PC-3 (cell line): Measurements from ENCODE around the gene RGS4. TPM values are rescaled to one million over a fixed set of nuclear protein-coding genes. Genes with fewer than 3 reads are reported as not detected.

Experiments used
- ATAC-seq: fragments of 200-7000 bp; cut with Tn5 transposase; 2 replicates; pipeline ENCODE4 v1.9.1; 2020; ENCODE audit warnings: mild to moderate bottlenecking, moderate library complexity
- BruUV-seq: library from RNA; stranded (reverse); fragments of 400-500 nt; replicated peaks from 2 replicates; lab custom pipeline; 2021; lab: Mats Ljungman, UMichigan
- CTCF ChIA-PET: fragments of 300-600 bp; sonication (Branson Sonifier 250); formaldehyde crosslinking; loops from one replicate; lab custom pipeline; 2022; ENCODE audit warnings: antibody characterized with exemption; lab: Charles Lee
- POLR2A ChIA-PET: fragments of 300-600 bp; sonication (Branson Sonifier 250); formaldehyde crosslinking; loops from one replicate; lab custom pipeline; 2022; ENCODE audit warnings: antibody characterized with exemption; ENCODE audit not compliant: unreplicated experiment; lab: Charles Lee
- DNase-seq: peaks from one replicate; pipeline ENCODE4 v3.0.0-alpha.2; 2015
- H2AFZ ChIP-seq: fragments of 300-600 bp; sonication (generic); 2 replicates; pipeline ENCODE4 v1.6.0; 2016; ENCODE audit warnings: antibody characterized with exemption, low read length
- H3F3A ChIP-seq: fragments of 300-600 bp; sonication (generic); one replicate; pipeline ENCODE4 v1.6.0; 2017; ENCODE audit warnings: antibody characterized with exemption, low read length, control low read depth, mild to moderate bottlenecking; ENCODE audit not compliant: unreplicated experiment
- H3K27ac ChIP-seq: fragments of 300-600 bp; sonication (generic); 2 replicates; pipeline ENCODE4 v1.5.1; 2016; ENCODE audit warnings: mild to moderate bottlenecking, low read length
- H3K27me3 ChIP-seq: fragments of 300-600 bp; sonication (generic); 2 replicates; pipeline ENCODE4 v1.6.1; 2016; ENCODE audit warnings: low read length, mixed read lengths
- H3K36me3 ChIP-seq: fragments of 300-600 bp; sonication (generic); 2 replicates; pipeline ENCODE4 v1.6.1; 2016; ENCODE audit warnings: low read depth, mixed run types, low read length, mixed read lengths
- H3K4me1 ChIP-seq: fragments of 300-600 bp; sonication (generic); 2 replicates; pipeline ENCODE4 v1.5.1; 2016; ENCODE audit warnings: low read length; ENCODE audit not compliant: insufficient read depth
- H3K4me2 ChIP-seq: fragments of 300-600 bp; sonication (generic); 2 replicates; pipeline ENCODE4 v1.6.0; 2016; ENCODE audit warnings: low read length
- H3K4me3 ChIP-seq: fragments of 300-600 bp; sonication (generic); 2 replicates; pipeline ENCODE4 v1.5.1; 2016; ENCODE audit warnings: mild to moderate bottlenecking, low read length, mixed read lengths
- H3K79me2 ChIP-seq: fragments of 300-600 bp; sonication (generic); 2 replicates; pipeline ENCODE4 v1.6.1; 2017; ENCODE audit warnings: low read length, mixed read lengths
- H3K9ac ChIP-seq: fragments of 300-600 bp; sonication (generic); 2 replicates; pipeline ENCODE4 v1.6.0; 2016; ENCODE audit warnings: mild to moderate bottlenecking, low read length
- H3K9me2 ChIP-seq: fragments of 300-600 bp; sonication (generic); replicated peaks from 2 replicates; pipeline ENCODE4 v1.6.1; 2016; ENCODE audit warnings: mixed run types, low read length, mixed read lengths
- H3K9me3 ChIP-seq: fragments of 300-600 bp; sonication (generic); 2 replicates; pipeline ENCODE4 v1.6.1; 2016; ENCODE audit warnings: low read length, mixed read lengths
- H4K20me1 ChIP-seq: fragments of 300-600 bp; sonication (generic); 2 replicates; pipeline ENCODE4 v1.6.1; 2016; ENCODE audit warnings: low read length, mixed read lengths
- CTCF ChIP-seq: fragments of 300-600 bp; sonication (generic); conservative IDR thresholded peaks from 2 replicates; pipeline ENCODE4 v1.5.1; 2017; ENCODE audit warnings: antibody characterized with exemption, low read depth, mild to moderate bottlenecking, low read length
- EZH2 ChIP-seq: fragments of 300-600 bp; sonication (generic); IDR thresholded peaks from one replicate; pipeline ENCODE4 v1.6.1; 2017; ENCODE audit warnings: antibody characterized with exemption, mild to moderate bottlenecking, low read length; ENCODE audit not compliant: unreplicated experiment
- EZH2phosphoT487 ChIP-seq: fragments of 300-600 bp; sonication (generic); IDR thresholded peaks from 2 replicates; pipeline ENCODE4 v1.6.1; 2018; ENCODE audit warnings: mild to moderate bottlenecking, antibody characterized with exemption, low read length, borderline replicate concordance
- intact Hi-C: fragments of 100-400 bp; cut with micrococcal nuclease; formaldehyde crosslinking; loops from 2 replicates; pipeline ENCODE4 v1.9.0; 2023
- total RNA-seq: library from RNA; depleted of rRNA; stranded (reverse); fragments of >200 nt; gene quantifications from 2 replicates; pipeline ENCODE4 v1.2.3, GENCODE V29; 2014

The RGS4 gene
- total RNA-seq, 1 experiment from 2014 or later = 6.0 TPM

- no TSS peak for BruUV-seq
- Histone ChIP-seq H3K9me3 (no peaks in the 10 kb centered on the region), H3K9ac (no peak overlapping the region), H3K4me3 (no peak overlapping the region), H3F3A (no peaks in the 10 kb centered on the region), H3K9me2 (no peaks in the 10 kb centered on the region), H4K20me1 (no peaks in the 10 kb centered on the region), H3K4me2 (no peak overlapping the region), H3K27ac (no peak overlapping the region), H2AFZ (no peak overlapping the region), H3K79me2 (no peaks in the 10 kb centered on the region), H3K27me3 (no peaks in the 10 kb centered on the region), H3K36me3 (no peaks in the 10 kb centered on the region), H3K4me1 (no peaks in the 10 kb centered on the region)
- intact Hi-C loops = no loop called here
- POLR2A ChIA-PET = no interaction called here
- DNase-seq = no peak
- CTCF ChIA-PET = no interaction called here
- TF ChIP-seq EZH2phosphoT487 = no peak
- TF ChIP-seq CTCF = no peak
- no peak for TF ChIP-seq EZH2
- no peak for ATAC-seq
These were observed 18.7 kb upstream of the RGS4 start for GRCh38 chr1:163050496-163050895.

GRCh38 chr1:163054181-163054591 lies 15.0 kb upstream of the RGS4 start:
- Histone ChIP-seq H3K9me2 (no peaks in the 10 kb centered on the region), H3F3A (no peaks in the 10 kb centered on the region), H2AFZ (no peak overlapping the region), H3K79me2 (no peaks in the 10 kb centered on the region), H3K27me3 (no peaks in the 10 kb centered on the region), H3K9me3 (no peaks in the 10 kb centered on the region), H3K4me3 (no peak overlapping the region), H3K9ac (no peak overlapping the region), H4K20me1 (no peaks in the 10 kb centered on the region), H3K4me1 (peaks cover 9% of the 10 kb centered on the region), H3K36me3 (no peaks in the 10 kb centered on the region), H3K4me2 (no peak overlapping the region), H3K27ac (no peak overlapping the region)
- POLR2A ChIA-PET = no interaction called here
- intact Hi-C loops = no loop called here
- DNase-seq = no peak
- CTCF ChIA-PET = no interaction called here
- no peak for ATAC-seq
- no TSS peak for BruUV-seq
- TF ChIP-seq EZH2 (no peak), EZH2phosphoT487 (no peak), CTCF (no peak)

- intact Hi-C loops = no loop called here
- H3K27ac ChIP-seq = no peak overlapping the region
- H4K20me1 ChIP-seq = no peaks in the 10 kb centered on the region
- ChIA-PET POLR2A (no interaction called here), CTCF (no interaction called here)
- H3K4me1 ChIP-seq = peaks cover 9% of the 10 kb centered on the region
- no peaks in the 10 kb centered on the region for H3K9me3 ChIP-seq
- no peak for DNase-seq
- H3K4me2 ChIP-seq = no peak overlapping the region
- no peak for TF ChIP-seq CTCF
- TF ChIP-seq EZH2phosphoT487 = no peak
- H2AFZ ChIP-seq = no peak overlapping the region
- H3K9me2 ChIP-seq = no peaks in the 10 kb centered on the region
- no peak for ATAC-seq
- no peak overlapping the region for H3K4me3 ChIP-seq
- no peak overlapping the region for H3K9ac ChIP-seq
- no peaks in the 10 kb centered on the region for H3F3A ChIP-seq
- H3K27me3 ChIP-seq = no peaks in the 10 kb centered on the region
- no TSS peak for BruUV-seq
- H3K36me3 ChIP-seq = no peaks in the 10 kb centered on the region
- H3K79me2 ChIP-seq = no peaks in the 10 kb centered on the region
These were observed 14.2 kb upstream of the RGS4 start for GRCh38 chr1:163055005-163055404.
